Neural progenitor cell (in vitro differentiated cells): Measurements from ENCODE around the gene CD300LD. TPM values are rescaled to one million over a fixed set of nuclear protein-coding genes. Genes with fewer than 3 reads are reported as not detected.

Experiments
- DNase-seq: peaks from one replicate; pipeline ENCODE4 v3.0.0-alpha.2; 2016; ENCODE audit warnings: low spot score
- H2AFZ ChIP-seq: fragments of 200-600 bp; sonication (generic); replicated peaks from 2 replicates; pipeline ENCODE4 v1.6.1; 2016; ENCODE audit warnings: antibody characterized with exemption
- H3F3A ChIP-seq: fragments of 200-600 bp; sonication (generic); 2 replicates; pipeline ENCODE4 v1.6.1; 2016; ENCODE audit warnings: antibody characterized with exemption, low read depth
- H3K27ac ChIP-seq: fragments of 200-600 bp; sonication (generic); 2 replicates; pipeline ENCODE4 v1.5.1; 2016; ENCODE audit warnings: mild to moderate bottlenecking
- H3K27me3 ChIP-seq: fragments of 200-600 bp; sonication (generic); 2 replicates; pipeline ENCODE4 v1.6.1; 2016; ENCODE audit warnings: mild to moderate bottlenecking, moderate library complexity
- H3K36me3 ChIP-seq: fragments of 200-600 bp; sonication (generic); 2 replicates; pipeline ENCODE4 v1.5.1; 2016
- H3K4me1 ChIP-seq: fragments of 200-600 bp; sonication (generic); 2 replicates; pipeline ENCODE4 v1.6.1; 2016; ENCODE audit warnings: mixed run types
- H3K4me2 ChIP-seq: fragments of 200-600 bp; sonication (generic); 2 replicates; pipeline ENCODE4 v1.6.1; 2016
- H3K4me3 ChIP-seq: fragments of 200-600 bp; sonication (generic); 2 replicates; pipeline ENCODE4 v1.5.1; 2016
- H3K79me2 ChIP-seq: fragments of 200-600 bp; sonication (generic); 2 replicates; pipeline ENCODE4 v1.6.1; 2016; ENCODE audit warnings: low read depth
- H3K9ac ChIP-seq: fragments of 200-600 bp; sonication (generic); 2 replicates; pipeline ENCODE4 v1.6.1; 2016
- H3K9me3 ChIP-seq: fragments of 200-600 bp; sonication (generic); 2 replicates; pipeline ENCODE4 v1.5.1; 2016; ENCODE audit warnings: low read depth
- H4K20me1 ChIP-seq: fragments of 200-600 bp; sonication (generic); 2 replicates; pipeline ENCODE4 v1.6.1; 2016; ENCODE audit warnings: low read depth
- H3K27ac Mint-ChIP-seq: 3 replicates; pipeline ENCODE4 v1.8.0; 2021; ENCODE audit warnings: mixed read lengths
- H3K27me3 Mint-ChIP-seq: 2 replicates; pipeline ENCODE4 v1.8.0; 2022; ENCODE audit warnings: low read depth, mild to moderate bottlenecking, inconsistent platforms, moderate library complexity, mixed read lengths; ENCODE audit not compliant: insufficient read depth
- H3K36me3 Mint-ChIP-seq: 3 replicates; pipeline ENCODE4 v1.8.0; 2021; ENCODE audit warnings: mixed read lengths
- H3K4me1 Mint-ChIP-seq: 3 replicates; pipeline ENCODE4 v1.8.0; 2021; ENCODE audit warnings: mixed read lengths
- H3K4me3 Mint-ChIP-seq: 3 replicates; pipeline ENCODE4 v1.8.0; 2021; ENCODE audit warnings: mild to moderate bottlenecking, moderate library complexity, mixed read lengths
- H3K9me3 Mint-ChIP-seq: 3 replicates; pipeline ENCODE4 v1.8.0; 2020; ENCODE audit warnings: mixed read lengths
- CTCF ChIP-seq: fragments of 200-600 bp; sonication (generic); IDR thresholded peaks from 2 replicates; pipeline ENCODE4 v1.5.1; 2017; ENCODE audit warnings: antibody characterized with exemption, mild to moderate bottlenecking
- EZH2 ChIP-seq: fragments of 200-600 bp; sonication (generic); IDR thresholded peaks from 2 replicates; pipeline ENCODE4 v1.6.1; 2017; ENCODE audit warnings: antibody characterized with exemption, mild to moderate bottlenecking, moderate library complexity
- EZH2phosphoT487 ChIP-seq: fragments of 200-600 bp; sonication (generic); IDR thresholded peaks from 2 replicates; pipeline ENCODE4 v1.6.1; 2017; ENCODE audit warnings: antibody characterized with exemption
- total RNA-seq: library from RNA; depleted of rRNA; stranded (reverse); fragments of >200 nt; gene quantifications from 2 replicates; pipeline ENCODE4 v1.2.3, GENCODE V29; 2015; ENCODE audit warnings: low replicate concordance

The CD300LD gene
- total RNA-seq, 1 donor from 2014 or later: not detected

- Mint-ChIP-seq H3K27me3 (peaks cover 12% of the 10 kb centered on the region), H3K4me3 (no peak overlapping the region), H3K4me1 (no peaks in the 10 kb centered on the region), H3K27ac (no peak overlapping the region), H3K36me3 (no peaks in the 10 kb centered on the region), H3K9me3 (no peaks in the 10 kb centered on the region)
- Histone ChIP-seq H3K9me3 (no peaks in the 10 kb centered on the region), H3K4me1 (no peaks in the 10 kb centered on the region), H3F3A (no peaks in the 10 kb centered on the region), H3K79me2 (no peaks in the 10 kb centered on the region), H3K36me3 (no peaks in the 10 kb centered on the region), H3K27ac (no peak overlapping the region), H3K4me3 (no peak overlapping the region), H3K9ac (no peak overlapping the region), H4K20me1 (no peaks in the 10 kb centered on the region), H2AFZ (no peak overlapping the region), H3K27me3 (peaks cover 24% of the 10 kb centered on the region), H3K4me2 (no peak overlapping the region)
- TF ChIP-seq CTCF (no peak), EZH2phosphoT487 (no peak), EZH2 (no peak)
- no peak for DNase-seq
Measured at GRCh38 chr17:74571621-74572270, 20.3 kb downstream of the CD300LD start.

- no peaks in the 10 kb centered on the region for H4K20me1 ChIP-seq
- no peaks in the 10 kb centered on the region for H3K4me1 Mint-ChIP-seq
- no peaks in the 10 kb centered on the region for H3F3A ChIP-seq
- no peak overlapping the region for H3K27ac Mint-ChIP-seq
- no peak overlapping the region for H3K4me3 ChIP-seq
- no peaks in the 10 kb centered on the region for H3K36me3 ChIP-seq
- H3K27ac ChIP-seq: no peak overlapping the region
- no peaks in the 10 kb centered on the region for H3K9me3 ChIP-seq
- no peak overlapping the region for H3K9ac ChIP-seq
- H3K4me3 Mint-ChIP-seq: no peak overlapping the region
- peaks cover 13% of the 10 kb centered on the region for H3K27me3 ChIP-seq
- no peaks in the 10 kb centered on the region for H3K4me1 ChIP-seq
- no peak for DNase-seq
- H3K9me3 Mint-ChIP-seq: no peaks in the 10 kb centered on the region
- no peaks in the 10 kb centered on the region for H3K36me3 Mint-ChIP-seq
- H3K4me2 ChIP-seq: no peak overlapping the region
- TF ChIP-seq EZH2: no peak
- no peak for TF ChIP-seq EZH2phosphoT487
- TF ChIP-seq CTCF: no peak
- peaks cover 8% of the 10 kb centered on the region for H3K27me3 Mint-ChIP-seq
- H3K79me2 ChIP-seq: no peaks in the 10 kb centered on the region
- no peak overlapping the region for H2AFZ ChIP-seq
Measured at GRCh38 chr17:74569020-74570003, 22.8 kb downstream of the CD300LD start.

- Mint-ChIP-seq H3K27ac (peak overlapping the region; percentile 2), H3K27me3 (peaks cover 8% of the 10 kb centered on the region), H3K4me1 (no peaks in the 10 kb centered on the region), H3K36me3 (no peaks in the 10 kb centered on the region), H3K4me3 (no peak overlapping the region), H3K9me3 (no peaks in the 10 kb centered on the region)
- H3K79me2 ChIP-seq: no peaks in the 10 kb centered on the region
- H3K36me3 ChIP-seq: no peaks in the 10 kb centered on the region
- H2AFZ ChIP-seq: no peak overlapping the region
- no peak overlapping the region for H3K4me2 ChIP-seq
- no peak for DNase-seq
- no peak overlapping the region for H3K9ac ChIP-seq
- TF ChIP-seq EZH2phosphoT487 (no peak), EZH2 (no peak)
- peaks cover 6% of the 10 kb centered on the region for H3K27me3 ChIP-seq
- H3F3A ChIP-seq: no peaks in the 10 kb centered on the region
- no peaks in the 10 kb centered on the region for H3K4me1 ChIP-seq
- H3K9me3 ChIP-seq: no peaks in the 10 kb centered on the region
- H3K4me3 ChIP-seq: no peak overlapping the region
- H3K27ac ChIP-seq: no peak overlapping the region
- no peaks in the 10 kb centered on the region for H4K20me1 ChIP-seq
Measured at GRCh38 chr17:74568106-74568873, 23.8 kb downstream of the CD300LD start.
